ENCODE measurements around the gene OR4C3. TPM values are rescaled to one million over a fixed set of nuclear protein-coding genes. Genes with fewer than 3 reads are reported as not detected.
"Not testable (repeated sequence)": the region's sequence is repeated elsewhere in the genome, so short reads cannot be mapped to it uniquely, and the experiment has no call there.

Gene OR4C3
- not detected for total RNA-seq

DNA sequence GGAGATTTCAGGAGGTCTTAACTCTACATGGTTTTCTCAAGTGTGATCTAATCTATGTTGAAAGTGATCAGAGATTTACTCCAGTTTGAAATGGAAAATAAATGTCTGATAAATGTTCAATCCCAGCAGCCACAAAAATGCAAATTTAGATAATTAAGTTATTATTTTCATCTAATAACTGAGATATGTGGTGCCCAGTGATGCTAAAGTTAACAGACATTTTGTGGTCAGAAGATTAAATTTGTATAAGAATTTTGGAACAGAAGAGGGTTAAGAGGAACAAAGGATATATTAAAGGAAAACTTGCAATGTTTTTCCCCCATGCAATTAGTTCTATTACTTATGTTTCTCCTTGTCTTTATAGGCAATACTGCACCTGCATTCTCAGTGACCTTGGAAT, at the start of gene OR4C3:
OR4C3 (plus strand) TSS at position 301 of the 400 bp plus-strand sequence. CDS start 102 bp downstream, outside the sequence.
- H3K9me3 Mint-ChIP-seq (ENCODE audit: low read depth); ATAC-seq; H3K4me3 Mint-ChIP-seq; POLR2A ChIA-PET; H3K4me1 Mint-ChIP-seq; intact Hi-C loops (cut with DNase I, micrococcal nuclease); H3K36me3 Mint-ChIP-seq (ENCODE audit: low read depth); H3K27me3 Mint-ChIP-seq; CTCF ChIA-PET; H3K27ac Mint-ChIP-seq; DNase-seq: not testable (repeated sequence)

DNA sequence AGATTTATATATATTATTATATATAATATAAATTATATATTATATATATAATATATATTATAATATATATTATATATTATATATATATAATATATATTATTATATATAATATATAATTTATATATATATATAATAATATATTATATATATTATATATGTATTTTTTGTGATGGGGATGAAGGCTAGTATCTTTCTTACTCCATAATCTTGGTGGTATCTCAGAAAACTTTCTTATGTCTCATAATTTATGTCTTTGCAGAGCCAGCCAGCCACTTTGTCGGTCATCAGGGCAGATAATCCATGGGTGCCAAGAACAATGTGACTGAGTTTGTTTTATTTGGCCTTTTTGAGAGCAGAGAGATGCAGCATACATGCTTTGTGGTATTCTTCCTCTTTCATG, 18.8 kb upstream of the OR4C3 start, which contains the start of gene OR4S1:
OR4S1 (plus strand) TSS at position 301 of the 400 bp plus-strand sequence; CDS start at position 301, 0 bp downstream.
- ATAC-seq (no peak), DNase-seq (no peak)
- no peaks in the 10 kb centered on the region for H3K9me3 Mint-ChIP-seq (ENCODE audit: low read depth)
- peaks cover 8% of the 10 kb centered on the region for H3K27me3 Mint-ChIP-seq
- H3K4me3 Mint-ChIP-seq: no peak within 1 kb of the TSS
- CTCF ChIA-PET: interaction anchor here (0.5 kb wide), 1 partner anchor 224 kb away, joined by 3 read pairs; no protein-coding TSS in a partner anchor
- no peaks in the 10 kb centered on the region for H3K36me3 Mint-ChIP-seq (ENCODE audit: low read depth)
- POLR2A ChIA-PET: no interaction called here
- H3K4me1 Mint-ChIP-seq: peaks cover 4% of the 10 kb centered on the region
- H3K27ac Mint-ChIP-seq: no peak within 1 kb of the TSS
- intact Hi-C loops (cut with DNase I, micrococcal nuclease): loop anchor here (5.0 to 10.0 kb wide), 5 partner anchors 134 to 1229 kb away; no protein-coding TSS in a partner anchor

DNA sequence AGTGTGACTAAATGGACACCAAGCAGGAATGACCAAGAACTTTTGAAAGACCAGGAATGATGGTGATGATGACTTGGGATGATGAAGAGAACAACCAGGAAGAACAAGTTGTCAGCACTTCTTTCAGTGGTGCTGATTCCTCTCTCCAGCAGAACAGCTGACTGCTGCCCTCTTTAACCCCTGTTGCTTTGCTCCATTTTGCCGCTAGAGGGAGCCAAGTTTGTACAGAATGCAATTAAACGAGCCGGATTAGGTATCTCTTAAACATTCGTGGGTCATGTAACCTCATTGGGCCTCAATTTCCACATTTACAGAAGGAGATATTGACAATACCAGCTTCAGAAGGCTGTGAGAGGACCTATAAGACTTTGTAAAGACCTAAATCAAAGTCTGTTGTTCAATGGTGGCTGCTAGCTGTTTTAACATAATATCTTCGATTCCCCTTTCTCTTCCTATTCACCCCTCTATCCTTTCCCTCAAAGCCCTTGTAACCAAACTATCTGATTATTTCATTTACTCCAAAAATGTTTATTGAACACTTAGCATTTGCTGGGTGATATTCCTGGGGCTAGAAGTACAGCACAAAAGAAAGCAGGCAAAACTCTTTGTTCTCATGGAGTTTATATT, 16.8 kb upstream of the OR4C3 start:
- Mint-ChIP-seq H3K9me3 (ENCODE audit: low read depth) (no peaks in the 10 kb centered on the region), H3K4me1 (peaks cover 4% of the 10 kb centered on the region), H3K4me3 (no peak overlapping the region), H3K27me3 (peaks cover 8% of the 10 kb centered on the region), H3K27ac (no peak overlapping the region), H3K36me3 (ENCODE audit: low read depth) (no peaks in the 10 kb centered on the region)
- POLR2A ChIA-PET: no interaction called here
- CTCF ChIA-PET: interaction anchor here (0.6 to 2.4 kb wide), 8 partner anchors 12 to 799 kb away, joined by 3 to 7 read pairs (median 4); no protein-coding TSS in a partner anchor
- ATAC-seq (peak; percentile 53), DNase-seq (peak; percentile 84)
- intact Hi-C loops (cut with DNase I, micrococcal nuclease): loop anchor here (1.0 to 10.0 kb wide), 7 partner anchors 136 to 1687 kb away; no protein-coding TSS in a partner anchor

DNA sequence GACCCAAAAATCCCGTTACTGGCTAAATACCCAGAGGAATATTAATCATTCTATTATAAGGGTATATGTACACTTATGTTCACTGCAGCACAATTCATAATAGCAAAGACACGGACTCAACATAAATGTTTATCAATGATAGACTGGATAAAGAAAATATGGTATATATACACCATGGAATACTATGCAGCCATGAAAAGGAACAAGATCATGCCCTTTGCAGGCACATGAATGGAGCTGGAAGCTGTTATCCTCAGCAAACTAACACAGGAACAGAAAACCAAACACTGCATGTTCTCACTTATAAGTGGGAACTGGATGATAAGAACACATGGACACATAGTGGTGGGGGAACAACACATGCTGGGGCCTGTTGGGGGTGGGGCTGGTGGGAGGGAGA, 11.1 kb upstream of the OR4C3 start:
- DNase-seq; CTCF ChIA-PET; H3K9me3 Mint-ChIP-seq (ENCODE audit: low read depth); H3K27ac Mint-ChIP-seq; H3K36me3 Mint-ChIP-seq (ENCODE audit: low read depth); H3K27me3 Mint-ChIP-seq; H3K4me1 Mint-ChIP-seq; ATAC-seq; H3K4me3 Mint-ChIP-seq; POLR2A ChIA-PET: not testable (repeated sequence)
- intact Hi-C loops (cut with DNase I, micrococcal nuclease): loop anchor here in 1 of 2 experiments (10.0 kb wide), 1 partner anchor 51 kb away; the partner anchor contains the start of gene OR4C5

DNA sequence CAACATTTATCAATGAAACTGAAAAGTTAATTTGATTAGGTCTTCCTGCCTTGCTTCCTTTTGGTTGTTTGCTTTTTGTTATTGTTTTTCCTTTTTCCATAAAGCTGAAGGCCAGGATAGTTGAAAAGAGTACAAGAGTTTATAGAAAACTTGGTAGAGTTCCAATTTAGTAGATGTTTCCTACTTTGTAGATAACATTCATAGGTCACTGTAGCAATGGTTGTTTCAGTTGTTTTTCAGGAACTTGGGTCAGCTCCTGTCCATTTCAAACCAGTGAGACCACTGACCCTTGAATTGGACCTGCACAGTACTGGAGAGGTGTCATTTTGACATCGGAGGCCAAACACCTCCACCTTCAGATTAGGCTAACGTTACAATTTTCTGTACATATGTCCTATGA, 4.9 kb upstream of the OR4C3 start:
- H3K27ac Mint-ChIP-seq; DNase-seq; H3K4me1 Mint-ChIP-seq; POLR2A ChIA-PET; H3K4me3 Mint-ChIP-seq; H3K9me3 Mint-ChIP-seq (ENCODE audit: low read depth); H3K36me3 Mint-ChIP-seq (ENCODE audit: low read depth); ATAC-seq: not testable (repeated sequence)
- intact Hi-C loops (cut with DNase I, micrococcal nuclease): loop anchor here in 1 of 2 experiments (10.0 kb wide), 1 partner anchor 45 kb away; the partner anchor contains the start of gene OR4C5
- CTCF ChIA-PET: interaction anchor here (1.1 to 1.4 kb wide), 2 partner anchors 9 to 12 kb away, joined by 3 to 4 read pairs; no protein-coding TSS in a partner anchor
- H3K27me3 Mint-ChIP-seq: peaks cover 13% of the 10 kb centered on the region

DNA sequence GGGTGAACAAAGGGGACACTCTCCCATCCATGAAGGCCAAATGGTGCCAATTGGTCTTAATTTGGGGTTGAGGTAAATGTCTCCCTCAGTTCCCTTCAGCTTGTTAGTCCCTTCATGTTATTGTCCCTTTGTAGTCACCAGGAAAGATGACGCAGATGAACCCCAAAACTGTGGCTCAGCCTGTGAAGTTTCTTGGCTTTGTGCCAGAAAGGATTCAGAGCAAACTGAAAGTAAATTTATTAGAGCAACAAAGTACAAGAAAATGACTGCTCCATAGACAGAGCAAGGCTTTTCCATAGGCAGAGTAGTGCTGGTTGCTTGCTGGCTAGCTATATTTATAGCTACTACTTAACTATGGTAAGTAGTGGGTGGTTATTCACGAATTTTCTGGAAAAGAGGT, 16.7 kb downstream of the OR4C3 start:
- Mint-ChIP-seq H3K4me1 (peaks cover 20% of the 10 kb centered on the region), H3K4me3 (no peak overlapping the region), H3K36me3 (ENCODE audit: low read depth) (peaks cover 4% of the 10 kb centered on the region), H3K27me3 (no peaks in the 10 kb centered on the region), H3K9me3 (ENCODE audit: low read depth) (peaks cover 4% of the 10 kb centered on the region), H3K27ac (no peak overlapping the region)
- DNase-seq (no peak), ATAC-seq (no peak)
- POLR2A ChIA-PET: no interaction called here
- CTCF ChIA-PET: no interaction called here
- intact Hi-C loops (cut with DNase I, micrococcal nuclease): no loop called here

DNA sequence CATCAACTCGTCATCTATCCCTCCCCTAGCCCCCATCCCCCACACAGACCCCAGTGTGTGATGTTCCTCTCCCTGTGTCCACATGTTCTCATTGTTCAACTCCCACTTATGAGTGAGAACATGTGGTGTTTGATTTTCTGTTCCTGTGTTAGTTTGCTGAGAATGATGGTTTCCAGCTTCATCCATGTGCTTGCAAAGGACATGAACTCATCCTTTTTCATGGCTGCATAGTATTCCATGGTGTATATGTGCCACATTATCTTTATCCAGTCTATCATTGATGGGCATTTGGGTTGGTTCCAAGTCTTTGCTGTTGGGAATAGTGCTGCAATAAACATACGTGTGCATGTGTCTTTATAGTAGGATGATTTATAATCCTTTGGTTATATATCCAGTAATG, 17.8 kb downstream of the OR4C3 start:
- H3K27me3 Mint-ChIP-seq; H3K27ac Mint-ChIP-seq; H3K4me3 Mint-ChIP-seq; intact Hi-C loops (cut with DNase I, micrococcal nuclease); H3K9me3 Mint-ChIP-seq (ENCODE audit: low read depth); ATAC-seq; POLR2A ChIA-PET; DNase-seq; H3K36me3 Mint-ChIP-seq (ENCODE audit: low read depth); CTCF ChIA-PET: not testable (repeated sequence)
- peaks cover 24% of the 10 kb centered on the region for H3K4me1 Mint-ChIP-seq

DNA sequence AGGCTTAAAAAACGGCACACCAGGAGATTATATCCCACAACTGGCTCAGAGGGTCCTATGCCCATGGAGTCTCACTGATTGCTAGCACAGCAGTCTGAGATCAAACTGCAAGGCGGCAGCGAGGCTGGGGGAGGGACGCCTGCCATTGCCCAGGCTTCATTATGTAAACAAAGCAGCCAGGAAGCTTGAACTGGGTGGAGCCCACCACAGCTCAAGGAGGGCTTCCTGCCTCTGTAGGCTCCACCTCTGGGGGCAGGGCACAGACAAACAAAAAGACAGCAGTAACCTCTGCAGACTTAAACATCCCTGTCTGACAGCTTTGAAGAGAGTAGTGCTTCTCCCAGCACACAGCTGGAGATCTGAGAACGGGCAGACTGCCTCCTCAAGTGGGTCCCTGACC, 21.6 kb downstream of the OR4C3 start:
- DNase-seq; H3K4me3 Mint-ChIP-seq; ATAC-seq; CTCF ChIA-PET; H3K27me3 Mint-ChIP-seq; H3K27ac Mint-ChIP-seq; POLR2A ChIA-PET; intact Hi-C loops (cut with DNase I, micrococcal nuclease); H3K36me3 Mint-ChIP-seq (ENCODE audit: low read depth): not testable (repeated sequence)
- H3K4me1 Mint-ChIP-seq: peaks cover 21% of the 10 kb centered on the region
- peaks cover 11% of the 10 kb centered on the region for H3K9me3 Mint-ChIP-seq (ENCODE audit: low read depth)

DNA sequence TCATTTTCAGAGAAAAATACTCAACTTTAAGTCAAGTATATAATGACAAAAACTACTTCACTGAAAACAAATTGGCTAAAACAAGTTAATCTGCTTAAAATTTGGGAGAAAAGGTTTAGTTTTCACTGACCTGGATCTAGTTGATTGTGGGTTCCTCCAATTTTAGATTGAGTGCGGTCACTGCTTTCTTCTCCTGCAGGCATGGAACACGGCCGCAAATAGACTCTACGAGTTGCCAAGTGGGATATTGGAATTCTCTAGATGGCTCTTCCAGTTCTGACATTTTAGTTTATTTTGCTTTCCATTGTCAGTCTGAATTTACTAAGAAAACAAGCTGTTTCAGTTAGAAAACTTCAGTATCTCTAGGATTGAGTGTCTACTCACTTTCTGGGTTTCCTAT, 29.3 kb downstream of the OR4C3 start:
- ATAC-seq: no peak
- Mint-ChIP-seq H3K4me3 (no peak overlapping the region), H3K27me3 (peaks cover 2% of the 10 kb centered on the region), H3K27ac (no peak overlapping the region), H3K9me3 (ENCODE audit: low read depth) (peaks cover 9% of the 10 kb centered on the region), H3K4me1 (no peaks in the 10 kb centered on the region), H3K36me3 (ENCODE audit: low read depth) (no peaks in the 10 kb centered on the region)
- no peak for DNase-seq
- ChIA-PET POLR2A (no interaction called here), CTCF (no interaction called here)
- intact Hi-C loops (cut with DNase I, micrococcal nuclease): no loop called here

DNA sequence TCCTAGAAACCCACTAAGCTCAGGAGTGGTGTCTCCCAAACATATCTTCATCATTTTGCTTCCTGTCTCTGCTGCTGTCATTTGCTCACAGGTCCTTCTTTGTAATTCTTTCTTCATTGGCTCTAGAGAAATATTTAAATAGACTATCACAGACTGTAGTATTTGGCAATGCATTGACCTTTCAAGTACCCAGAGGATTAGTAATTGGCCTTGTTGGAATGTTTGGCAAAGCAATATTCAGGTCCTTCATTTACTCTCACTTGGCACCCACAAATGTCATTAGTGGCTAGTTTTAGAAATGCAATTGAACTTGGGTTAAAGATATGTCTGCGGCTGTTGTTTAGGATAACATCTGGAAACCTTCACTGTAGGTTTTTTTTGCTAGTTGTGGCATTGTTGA, 30.0 kb downstream of the OR4C3 start:
- no peaks in the 10 kb centered on the region for H3K36me3 Mint-ChIP-seq (ENCODE audit: low read depth)
- intact Hi-C loops (cut with DNase I, micrococcal nuclease): no loop called here
- ATAC-seq (no peak), DNase-seq (no peak)
- no peak overlapping the region for H3K4me3 Mint-ChIP-seq
- peaks cover 11% of the 10 kb centered on the region for H3K9me3 Mint-ChIP-seq (ENCODE audit: low read depth)
- ChIA-PET POLR2A (no interaction called here), CTCF (no interaction called here)
- no peak overlapping the region for H3K27ac Mint-ChIP-seq
- no peaks in the 10 kb centered on the region for H3K4me1 Mint-ChIP-seq
- H3K27me3 Mint-ChIP-seq: peaks cover 2% of the 10 kb centered on the region

DNA sequence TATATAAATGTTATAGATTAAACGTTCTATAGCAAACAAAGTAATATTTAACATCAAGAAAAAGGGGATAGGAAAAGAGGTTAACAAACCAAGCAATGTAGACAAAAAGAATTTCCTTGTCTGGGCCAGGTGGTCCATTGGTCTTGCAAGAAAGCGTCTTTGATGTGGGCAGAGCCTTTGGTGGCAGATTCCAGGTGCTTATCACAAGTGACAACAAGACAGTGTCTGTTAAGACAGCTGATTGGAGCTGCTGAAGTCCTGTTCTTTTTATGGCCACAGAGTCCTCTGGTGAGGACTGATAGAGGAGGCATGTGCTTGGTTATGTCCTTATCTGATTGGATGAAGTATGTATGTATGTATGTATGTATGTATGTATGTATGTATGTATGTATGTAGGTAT, 36.6 kb downstream of the OR4C3 start:
- ATAC-seq; H3K27ac Mint-ChIP-seq; DNase-seq; H3K4me1 Mint-ChIP-seq; H3K27me3 Mint-ChIP-seq; H3K36me3 Mint-ChIP-seq (ENCODE audit: low read depth); POLR2A ChIA-PET; H3K4me3 Mint-ChIP-seq; CTCF ChIA-PET: not testable (repeated sequence)
- peaks cover 11% of the 10 kb centered on the region for H3K9me3 Mint-ChIP-seq (ENCODE audit: low read depth)
- intact Hi-C loops (cut with DNase I, micrococcal nuclease): loop anchor here (1.0 to 10.0 kb wide), 2 partner anchors 25 to 46 kb away; no protein-coding TSS in a partner anchor

DNA sequence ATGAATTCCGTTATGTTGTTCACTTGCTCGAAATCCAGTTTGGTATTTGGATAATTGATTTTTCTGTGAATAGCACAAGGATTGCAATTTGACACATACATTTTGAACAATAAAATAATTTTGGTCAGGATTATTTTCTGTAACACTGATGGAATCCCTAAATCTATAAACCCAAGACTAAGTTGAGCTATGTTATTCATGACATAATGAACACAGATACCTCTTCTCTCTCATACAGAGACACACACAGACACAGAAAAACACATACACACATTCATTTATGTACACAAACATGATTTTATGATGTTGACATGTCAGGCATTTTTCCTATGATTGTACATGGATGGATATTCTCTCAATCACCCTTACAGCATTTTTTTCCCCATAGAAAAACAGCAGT, 41.6 kb downstream of the OR4C3 start, which contains the start of gene OR4C5:
OR4C5 (minus strand) TSS at position 101 of the 400 bp plus-strand sequence; CDS start at position 101, 0 bp downstream.
- Mint-ChIP-seq H3K9me3 (ENCODE audit: low read depth) (peaks cover 2% of the 10 kb centered on the region), H3K4me1 (no peaks in the 10 kb centered on the region), H3K4me3 (no peak within 1 kb of the TSS), H3K27me3 (peaks cover 3% of the 10 kb centered on the region), H3K36me3 (ENCODE audit: low read depth) (no peaks in the 10 kb centered on the region), H3K27ac (no peak within 1 kb of the TSS)
- ATAC-seq (no peak), DNase-seq (no peak)
- POLR2A ChIA-PET: no interaction called here
- CTCF ChIA-PET: no interaction called here
- intact Hi-C loops (cut with DNase I, micrococcal nuclease): loop anchor here in 1 of 2 experiments (10.0 kb wide), 1 partner anchor 52 kb away; no protein-coding TSS in a partner anchor
